PFSK-1 (cell line): Measurements from ENCODE around the gene ATF7.

ENCODE experiments used
- FOXP2 ChIP-seq: optimal IDR thresholded peaks from 2 replicates; pipeline ENCODE3; 2011; ENCODE audit warnings: borderline replicate concordance, control low read depth, inconsistent platforms; ENCODE audit not compliant: insufficient read depth; ENCODE audit errors: extremely low read length, extremely low read depth
- POLR2AphosphoS5 ChIP-seq: IDR thresholded peaks from 2 replicates; pipeline ENCODE4 v1.6.1; 2012; ENCODE audit warnings: low read depth, mild to moderate bottlenecking, control low read depth, low read length, moderate library complexity
- SIN3A ChIP-seq: IDR thresholded peaks from 2 replicates; pipeline ENCODE4 v1.6.1; 2012; ENCODE audit warnings: mild to moderate bottlenecking, low read length, moderate library complexity, borderline replicate concordance; ENCODE audit not compliant: insufficient read depth
- TAF1 ChIP-seq: IDR thresholded peaks from 2 replicates; pipeline ENCODE4 v1.6.1; 2012; ENCODE audit warnings: low read length, control low read depth, borderline replicate concordance; ENCODE audit not compliant: insufficient read depth
- TF ChIP-seq, protein P1 (sequence below), 2 experiments: IDR thresholded peaks; 2 replicates each; pipeline versions ENCODE4 v1.6.1 to v1.8.0; 2011 to 2012; ENCODE audit warnings: low read depth in 2 of 2, low read length in 2 of 2, control low read depth in 1 of 2, inconsistent platforms in 1 of 2, mild to moderate bottlenecking in 1 of 2, moderate library complexity in 1 of 2; ENCODE audit not compliant: insufficient read depth in 1 of 2

Gene ATF7

DNA sequence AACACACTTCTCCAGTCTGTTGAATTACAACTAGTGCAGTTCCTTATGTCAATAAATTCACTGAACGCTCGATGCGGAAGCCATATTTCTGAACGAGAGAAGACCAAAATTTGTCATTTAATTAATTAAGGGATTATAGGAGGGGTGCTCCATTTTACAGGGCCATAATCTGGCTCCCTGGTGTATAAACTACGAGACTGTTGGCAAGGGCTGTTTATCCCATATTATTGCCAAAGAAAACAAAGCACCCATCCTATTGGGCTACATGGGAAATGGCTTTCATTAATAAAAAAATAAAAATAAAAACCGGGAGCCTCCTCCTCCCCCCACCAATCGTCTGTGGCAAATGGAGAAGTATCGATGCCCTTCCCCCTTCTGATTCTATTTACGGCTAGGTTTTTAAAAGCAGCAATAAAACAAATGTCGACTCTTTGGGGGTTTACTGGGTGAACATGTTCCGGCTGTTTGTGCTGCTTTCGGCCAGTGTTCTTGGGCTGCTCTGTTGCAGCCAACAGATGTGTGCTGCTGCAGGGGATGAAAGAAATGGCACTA lies 24.8 kb downstream of the ATF7 start:
- no peak for TF ChIP-seq POLR2AphosphoS5
- TF ChIP-seq FOXP2, result no peak
- TF ChIP-seq, protein P1, sequence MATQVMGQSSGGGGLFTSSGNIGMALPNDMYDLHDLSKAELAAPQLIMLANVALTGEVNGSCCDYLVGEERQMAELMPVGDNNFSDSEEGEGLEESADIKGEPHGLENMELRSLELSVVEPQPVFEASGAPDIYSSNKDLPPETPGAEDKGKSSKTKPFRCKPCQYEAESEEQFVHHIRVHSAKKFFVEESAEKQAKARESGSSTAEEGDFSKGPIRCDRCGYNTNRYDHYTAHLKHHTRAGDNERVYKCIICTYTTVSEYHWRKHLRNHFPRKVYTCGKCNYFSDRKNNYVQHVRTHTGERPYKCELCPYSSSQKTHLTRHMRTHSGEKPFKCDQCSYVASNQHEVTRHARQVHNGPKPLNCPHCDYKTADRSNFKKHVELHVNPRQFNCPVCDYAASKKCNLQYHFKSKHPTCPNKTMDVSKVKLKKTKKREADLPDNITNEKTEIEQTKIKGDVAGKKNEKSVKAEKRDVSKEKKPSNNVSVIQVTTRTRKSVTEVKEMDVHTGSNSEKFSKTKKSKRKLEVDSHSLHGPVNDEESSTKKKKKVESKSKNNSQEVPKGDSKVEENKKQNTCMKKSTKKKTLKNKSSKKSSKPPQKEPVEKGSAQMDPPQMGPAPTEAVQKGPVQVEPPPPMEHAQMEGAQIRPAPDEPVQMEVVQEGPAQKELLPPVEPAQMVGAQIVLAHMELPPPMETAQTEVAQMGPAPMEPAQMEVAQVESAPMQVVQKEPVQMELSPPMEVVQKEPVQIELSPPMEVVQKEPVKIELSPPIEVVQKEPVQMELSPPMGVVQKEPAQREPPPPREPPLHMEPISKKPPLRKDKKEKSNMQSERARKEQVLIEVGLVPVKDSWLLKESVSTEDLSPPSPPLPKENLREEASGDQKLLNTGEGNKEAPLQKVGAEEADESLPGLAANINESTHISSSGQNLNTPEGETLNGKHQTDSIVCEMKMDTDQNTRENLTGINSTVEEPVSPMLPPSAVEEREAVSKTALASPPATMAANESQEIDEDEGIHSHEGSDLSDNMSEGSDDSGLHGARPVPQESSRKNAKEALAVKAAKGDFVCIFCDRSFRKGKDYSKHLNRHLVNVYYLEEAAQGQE (IDR thresholded peaks at IDR 0.05; ENCODE audit: insufficient read depth in 1 of 2, low read depth in 2 of 2, low read length in 2 of 2), result no peak
- no peak for TF ChIP-seq TAF1
- no peak for TF ChIP-seq SIN3A

DNA sequence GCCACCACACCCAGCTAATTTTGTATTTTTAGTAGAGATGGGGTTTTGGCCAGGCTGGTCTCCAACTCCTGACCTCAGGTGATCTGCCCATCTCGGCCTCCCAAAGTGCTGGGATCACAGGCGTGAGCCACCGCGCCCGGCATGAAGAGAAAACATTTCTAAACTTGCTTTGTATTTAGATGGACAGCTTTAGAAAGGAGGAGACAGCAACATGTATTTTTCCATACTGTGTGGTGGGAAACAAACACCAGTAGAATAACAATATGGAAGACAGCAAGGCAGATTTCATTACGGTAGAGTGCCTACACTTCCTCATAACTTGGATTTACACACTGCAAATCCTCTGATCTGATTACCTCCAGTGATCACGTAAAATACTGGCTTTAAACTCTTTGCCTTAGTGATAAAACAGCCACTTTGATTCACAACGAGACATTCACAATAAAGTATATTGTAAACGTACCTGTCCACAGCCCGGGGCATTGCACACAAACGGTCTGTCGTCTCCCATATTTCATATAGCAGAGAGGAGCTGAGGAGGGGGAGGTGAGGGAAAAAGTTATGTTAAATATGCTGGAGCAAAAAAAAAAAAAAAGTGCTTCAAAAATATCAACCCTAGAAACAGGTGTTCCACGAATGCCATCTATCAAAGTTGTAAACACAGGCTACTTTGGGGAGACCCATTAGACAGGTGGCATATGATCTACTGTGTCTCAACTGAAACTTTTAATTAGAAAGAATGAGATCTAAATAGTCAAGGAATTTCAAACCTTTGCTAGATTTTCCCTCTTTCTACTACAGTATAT lies 25.5 kb downstream of the ATF7 start:
- TF ChIP-seq FOXP2, result no peak
- no peak for TF ChIP-seq POLR2AphosphoS5
- no peak for TF ChIP-seq TAF1
- TF ChIP-seq SIN3A, result no peak
- TF ChIP-seq, protein P1 (IDR thresholded peaks at IDR 0.05; ENCODE audit: insufficient read depth in 1 of 2, low read depth in 2 of 2, low read length in 2 of 2), result no peak

DNA sequence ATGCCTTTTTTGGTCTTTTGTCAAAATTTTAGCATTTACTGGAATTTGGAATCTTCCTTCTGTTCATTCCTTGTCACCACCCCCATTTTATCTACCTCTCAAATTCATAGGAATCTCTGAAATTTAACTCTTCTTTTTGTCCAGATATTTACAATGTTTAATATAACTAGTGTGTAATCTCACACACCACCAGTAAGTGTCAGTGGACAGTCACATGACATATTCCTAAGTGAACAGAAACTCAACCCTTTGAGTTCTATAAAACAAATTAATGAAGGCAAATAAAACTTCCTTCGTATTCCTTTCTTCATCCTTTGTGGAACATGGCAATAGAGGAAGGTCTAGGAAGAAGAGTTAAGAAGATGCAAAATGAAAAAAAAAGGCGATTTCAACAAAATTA lies 26.6 kb downstream of the ATF7 start:
- no peak for TF ChIP-seq POLR2AphosphoS5
- TF ChIP-seq FOXP2, result no peak
- TF ChIP-seq TAF1, result no peak
- TF ChIP-seq, protein P1 (IDR thresholded peaks at IDR 0.05; ENCODE audit: insufficient read depth in 1 of 2, low read depth in 2 of 2, low read length in 2 of 2), result no peak
- TF ChIP-seq SIN3A, result no peak

DNA sequence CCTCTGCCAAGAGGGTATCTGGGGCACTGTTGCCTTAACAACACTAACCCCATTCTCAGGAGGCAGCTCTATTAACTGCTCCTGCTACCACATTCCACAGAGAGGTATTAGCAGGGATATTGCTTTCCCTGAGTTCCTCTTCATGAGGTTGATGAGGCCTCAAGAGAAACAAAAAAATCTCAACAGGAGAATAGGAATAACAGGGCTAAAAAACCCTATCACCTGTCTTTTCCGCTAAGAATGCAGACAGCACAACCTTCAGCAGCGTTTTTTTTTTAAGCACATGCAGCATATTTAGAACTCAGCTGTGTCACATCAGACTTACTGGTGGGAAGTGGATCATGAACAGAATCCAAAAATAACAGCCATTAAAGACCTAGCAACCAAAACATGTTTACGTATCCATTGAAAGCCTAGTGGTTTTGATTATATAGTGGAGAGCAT lies 29.2 kb downstream of the ATF7 start:
- TF ChIP-seq POLR2AphosphoS5 (no peak), SIN3A (no peak), FOXP2 (no peak), TAF1 (no peak)
- TF ChIP-seq, protein P1 (IDR thresholded peaks at IDR 0.05; ENCODE audit: insufficient read depth in 1 of 2, low read depth in 2 of 2, low read length in 2 of 2), result no peak
